PC-3 (cell line): ENCODE results near the gene FGD3.

Experiments used
- CTCF ChIP-seq: fragments of 300-600 bp; sonication (generic); conservative IDR thresholded peaks from 2 replicates; pipeline ENCODE4 v1.5.1; 2017; ENCODE audit warnings: antibody characterized with exemption, low read depth, mild to moderate bottlenecking, low read length
- EZH2phosphoT487 ChIP-seq: fragments of 300-600 bp; sonication (generic); IDR thresholded peaks from 2 replicates; pipeline ENCODE4 v1.6.1; 2018; ENCODE audit warnings: mild to moderate bottlenecking, antibody characterized with exemption, low read length, borderline replicate concordance

- no peak for TF ChIP-seq CTCF
- no peak for TF ChIP-seq EZH2phosphoT487
Observed at GRCh38 chr9:92917176-92917800, 30.0 kb upstream of the FGD3 start.
